ENCODE measurements around the gene DOCK4.

Gene DOCK4

GRCh38 chr7:112079673-112080072 is 126.5 kb downstream of the DOCK4 start:
- Histone ChIP-seq H3K9ac (ENCODE audit: low read length) (no peak overlapping the region), H3K4me1 (ENCODE audit: control insufficient read depth, insufficient read depth, low read length) (peaks cover 35% of the 10 kb centered on the region), H3K27me3 (replicated peaks; ENCODE audit: control insufficient read depth, insufficient read depth, low read length) (no peaks in the 10 kb centered on the region), H3K36me3 (ENCODE audit: control insufficient read depth, insufficient read depth, low read length, severe bottlenecking) (no peaks in the 10 kb centered on the region), H3K9me3 (ENCODE audit: control insufficient read depth, low read length) (no peaks in the 10 kb centered on the region), H3K4me3 (ENCODE audit: low read length) (no peak overlapping the region)
- peak; percentile 34 for DNase-seq (ENCODE audit: low read depth)

- DNase-seq (ENCODE audit: low read depth) = no peak
- no peaks in the 10 kb centered on the region for H3K9me3 ChIP-seq (ENCODE audit: control insufficient read depth, low read length)
- H3K4me3 ChIP-seq (ENCODE audit: low read length) = no peak overlapping the region
- H3K4me1 ChIP-seq (ENCODE audit: control insufficient read depth, insufficient read depth, low read length) = peaks cover 31% of the 10 kb centered on the region
- H3K27me3 ChIP-seq (replicated peaks; ENCODE audit: control insufficient read depth, insufficient read depth, low read length) = no peaks in the 10 kb centered on the region
- H3K36me3 ChIP-seq (ENCODE audit: control insufficient read depth, insufficient read depth, low read length, severe bottlenecking) = no peaks in the 10 kb centered on the region
- H3K9ac ChIP-seq (ENCODE audit: low read length) = no peak overlapping the region
Observed at GRCh38 chr7:112079122-112079521, 127.1 kb downstream of the DOCK4 start.

GRCh38 chr7:112076324-112076723 is 129.9 kb downstream of the DOCK4 start:
- H3K9me3 ChIP-seq (ENCODE audit: control insufficient read depth, low read length) = no peaks in the 10 kb centered on the region
- H3K4me3 ChIP-seq (ENCODE audit: low read length) = no peak overlapping the region
- no peaks in the 10 kb centered on the region for H3K27me3 ChIP-seq (replicated peaks; ENCODE audit: control insufficient read depth, insufficient read depth, low read length)
- H3K36me3 ChIP-seq (ENCODE audit: control insufficient read depth, insufficient read depth, low read length, severe bottlenecking) = no peaks in the 10 kb centered on the region
- peak; percentile 83 for DNase-seq (ENCODE audit: low read depth)
- no peak overlapping the region for H3K9ac ChIP-seq (ENCODE audit: low read length)
- peaks cover 25% of the 10 kb centered on the region for H3K4me1 ChIP-seq (ENCODE audit: control insufficient read depth, insufficient read depth, low read length)

GRCh38 chr7:112074464-112074863 is 131.7 kb downstream of the DOCK4 start:
- no peak overlapping the region for H3K9ac ChIP-seq (ENCODE audit: low read length)
- H3K27me3 ChIP-seq (replicated peaks; ENCODE audit: control insufficient read depth, insufficient read depth, low read length) = no peaks in the 10 kb centered on the region
- no peak overlapping the region for H3K4me3 ChIP-seq (ENCODE audit: low read length)
- no peaks in the 10 kb centered on the region for H3K9me3 ChIP-seq (ENCODE audit: control insufficient read depth, low read length)
- H3K4me1 ChIP-seq (ENCODE audit: control insufficient read depth, insufficient read depth, low read length) = peaks cover 12% of the 10 kb centered on the region
- no peaks in the 10 kb centered on the region for H3K36me3 ChIP-seq (ENCODE audit: control insufficient read depth, insufficient read depth, low read length, severe bottlenecking)
- DNase-seq (ENCODE audit: low read depth) = no peak

DNA sequence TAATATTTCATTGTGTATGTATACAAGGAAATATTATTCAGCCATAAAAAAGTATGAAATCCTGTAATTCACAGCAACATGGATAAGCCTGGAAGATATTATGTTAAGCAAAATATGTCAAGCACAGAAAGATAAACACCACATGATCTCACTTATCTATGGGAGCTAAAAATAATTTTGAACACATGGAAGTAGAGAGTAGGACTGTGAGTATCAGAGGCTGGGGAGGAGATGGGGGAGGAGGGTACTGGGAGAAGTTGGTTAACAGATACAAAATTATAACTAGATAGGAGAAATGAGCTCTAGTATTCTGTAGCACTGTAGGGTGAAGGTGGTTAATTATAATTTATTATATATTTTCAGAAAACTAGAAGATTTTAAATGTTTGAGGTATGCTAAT is 132.7 kb downstream of the DOCK4 start:
- H3K9me3 ChIP-seq (ENCODE audit: control insufficient read depth, low read length) = no peaks in the 10 kb centered on the region
- no peaks in the 10 kb centered on the region for H3K27me3 ChIP-seq (replicated peaks; ENCODE audit: control insufficient read depth, insufficient read depth, low read length)
- H3K9ac ChIP-seq (ENCODE audit: low read length) = no peak overlapping the region

GRCh38 chr7:112072541-112073245 is 133.5 kb downstream of the DOCK4 start:
- Histone ChIP-seq H3K9me3 (ENCODE audit: control insufficient read depth, low read length) (no peaks in the 10 kb centered on the region), H3K36me3 (ENCODE audit: control insufficient read depth, insufficient read depth, low read length, severe bottlenecking) (no peaks in the 10 kb centered on the region), H3K4me1 (ENCODE audit: control insufficient read depth, insufficient read depth, low read length) (peaks cover 10% of the 10 kb centered on the region), H3K27me3 (replicated peaks; ENCODE audit: control insufficient read depth, insufficient read depth, low read length) (no peaks in the 10 kb centered on the region), H3K4me3 (ENCODE audit: low read length) (no peak overlapping the region), H3K9ac (ENCODE audit: low read length) (no peak overlapping the region)
- DNase-seq (ENCODE audit: low read depth) = no peak

More for the DNA sequence above, 132.7 kb downstream of the DOCK4 start:
- H3K4me3 ChIP-seq (ENCODE audit: low read length) = no peak overlapping the region
- H3K4me1 ChIP-seq (ENCODE audit: control insufficient read depth, insufficient read depth, low read length) = peaks cover 10% of the 10 kb centered on the region
- no peak for DNase-seq (ENCODE audit: low read depth)
- H3K36me3 ChIP-seq (ENCODE audit: control insufficient read depth, insufficient read depth, low read length, severe bottlenecking) = no peaks in the 10 kb centered on the region

GRCh38 chr7:112071856-112072255 is 134.3 kb downstream of the DOCK4 start:
- Histone ChIP-seq H3K36me3 (ENCODE audit: control insufficient read depth, insufficient read depth, low read length, severe bottlenecking) (no peaks in the 10 kb centered on the region), H3K4me1 (ENCODE audit: control insufficient read depth, insufficient read depth, low read length) (peaks cover 10% of the 10 kb centered on the region), H3K27me3 (replicated peaks; ENCODE audit: control insufficient read depth, insufficient read depth, low read length) (no peaks in the 10 kb centered on the region), H3K4me3 (ENCODE audit: low read length) (no peak overlapping the region), H3K9ac (ENCODE audit: low read length) (no peak overlapping the region), H3K9me3 (ENCODE audit: control insufficient read depth, low read length) (no peaks in the 10 kb centered on the region)
- DNase-seq (ENCODE audit: low read depth) = no peak

GRCh38 chr7:112070674-112071256 is 135.4 kb downstream of the DOCK4 start:
- H3K36me3 ChIP-seq (ENCODE audit: control insufficient read depth, insufficient read depth, low read length, severe bottlenecking) = no peaks in the 10 kb centered on the region
- no peak for DNase-seq (ENCODE audit: low read depth)
- no peak overlapping the region for H3K9ac ChIP-seq (ENCODE audit: low read length)
- H3K4me3 ChIP-seq (ENCODE audit: low read length) = no peak overlapping the region
- H3K4me1 ChIP-seq (ENCODE audit: control insufficient read depth, insufficient read depth, low read length) = peaks cover under 1% of the 10 kb centered on the region
- no peaks in the 10 kb centered on the region for H3K27me3 ChIP-seq (replicated peaks; ENCODE audit: control insufficient read depth, insufficient read depth, low read length)
- no peaks in the 10 kb centered on the region for H3K9me3 ChIP-seq (ENCODE audit: control insufficient read depth, low read length)

DNA sequence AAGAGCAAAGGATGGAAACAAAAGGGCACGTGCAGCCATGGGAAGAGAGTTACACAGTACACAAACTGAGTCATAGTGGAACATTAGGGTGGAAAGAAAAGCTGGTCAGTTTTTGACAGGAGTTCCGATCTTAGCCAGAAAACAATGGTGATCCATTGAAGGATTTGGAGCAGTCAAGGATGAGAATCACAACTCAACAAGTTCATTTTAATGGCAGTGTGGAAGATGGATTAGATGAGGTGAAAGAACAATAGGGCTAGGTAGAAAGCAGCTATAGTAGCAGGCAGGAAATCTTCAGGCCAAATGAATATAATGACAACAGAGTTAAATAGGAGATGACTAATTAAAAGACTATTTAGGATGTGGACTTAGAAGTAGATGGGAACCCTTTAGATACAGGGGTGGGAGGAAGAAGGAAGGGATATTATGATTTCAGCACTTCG is 136.3 kb downstream of the DOCK4 start:
- H3K4me3 ChIP-seq (ENCODE audit: low read length) = no peak overlapping the region

DNA sequence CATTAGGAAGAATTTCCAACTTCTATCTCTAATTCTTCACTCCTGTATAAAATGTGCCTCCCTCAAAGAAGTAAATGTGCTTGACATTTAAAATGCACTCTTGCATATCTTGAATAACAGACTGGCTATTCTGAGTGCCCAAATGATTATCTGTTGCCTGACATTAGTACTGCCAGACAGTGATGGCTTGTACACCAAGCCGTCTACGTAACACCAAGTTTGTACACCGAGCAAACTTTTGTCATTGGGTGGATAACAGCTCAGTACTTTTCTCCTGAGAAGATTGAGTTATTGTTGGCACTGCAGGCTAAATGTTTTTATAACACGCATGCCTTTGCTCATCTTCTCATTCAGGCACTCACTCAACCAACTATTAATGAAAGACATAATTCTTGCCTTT is 137.2 kb downstream of the DOCK4 start:
- no peaks in the 10 kb centered on the region for H3K9me3 ChIP-seq (ENCODE audit: control insufficient read depth, low read length)
- no peak overlapping the region for H3K4me3 ChIP-seq (ENCODE audit: low read length)
- no peaks in the 10 kb centered on the region for H3K27me3 ChIP-seq (replicated peaks; ENCODE audit: control insufficient read depth, insufficient read depth, low read length)
- H3K9ac ChIP-seq (ENCODE audit: low read length) = no peak overlapping the region
- H3K36me3 ChIP-seq (ENCODE audit: control insufficient read depth, insufficient read depth, low read length, severe bottlenecking) = no peaks in the 10 kb centered on the region
- DNase-seq (ENCODE audit: low read depth) = no peak
- H3K4me1 ChIP-seq (ENCODE audit: control insufficient read depth, insufficient read depth, low read length) = no peaks in the 10 kb centered on the region

More for the DNA sequence above, 136.3 kb downstream of the DOCK4 start:
- Histone ChIP-seq H3K27me3 (replicated peaks; ENCODE audit: control insufficient read depth, insufficient read depth, low read length) (no peaks in the 10 kb centered on the region), H3K4me1 (ENCODE audit: control insufficient read depth, insufficient read depth, low read length) (no peaks in the 10 kb centered on the region), H3K36me3 (ENCODE audit: control insufficient read depth, insufficient read depth, low read length, severe bottlenecking) (no peaks in the 10 kb centered on the region), H3K9ac (ENCODE audit: low read length) (no peak overlapping the region), H3K9me3 (ENCODE audit: control insufficient read depth, low read length) (no peaks in the 10 kb centered on the region)
- DNase-seq (ENCODE audit: low read depth) = no peak

DNA sequence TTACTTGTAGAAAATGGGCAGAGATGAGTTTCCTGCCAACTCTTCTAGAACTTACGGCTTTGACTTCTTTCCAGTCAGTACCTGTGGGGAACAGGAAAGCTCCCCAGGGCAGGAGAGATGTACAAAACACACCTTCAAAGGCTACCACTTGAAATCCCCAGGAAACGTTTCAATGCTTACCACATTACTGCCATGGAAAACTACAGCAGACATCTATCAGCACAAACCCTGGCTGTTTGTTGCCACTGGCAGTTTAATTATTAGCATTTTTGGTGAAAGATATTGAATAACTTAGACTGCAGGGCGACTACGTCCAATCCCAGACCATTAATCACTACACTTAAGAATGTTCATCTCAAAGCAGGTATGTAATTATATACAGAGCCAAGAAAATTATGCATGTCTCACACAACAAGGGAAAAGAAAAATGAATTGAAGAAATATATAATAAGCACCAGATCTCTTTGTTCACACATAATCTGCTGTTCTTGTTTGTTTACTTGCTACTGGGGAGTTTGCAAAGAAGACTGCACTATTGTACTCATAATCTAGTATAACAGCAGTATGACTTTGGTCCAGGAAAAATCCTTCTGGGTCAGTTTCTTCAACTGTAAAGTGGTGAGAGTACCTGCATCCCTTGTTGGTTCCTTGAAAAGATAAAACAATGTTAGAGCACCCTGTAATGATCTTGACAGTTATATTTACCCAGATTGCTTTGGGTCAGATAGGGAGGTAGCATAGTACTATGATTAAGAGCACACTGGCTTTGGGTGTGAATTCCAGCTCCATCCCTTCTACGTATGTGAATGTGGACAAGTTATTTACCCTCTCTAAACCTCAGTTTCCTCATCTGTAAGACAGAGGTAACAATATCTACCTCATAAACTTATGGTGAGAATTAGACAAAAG is 138.3 kb downstream of the DOCK4 start:
- no peaks in the 10 kb centered on the region for H3K4me1 ChIP-seq (ENCODE audit: control insufficient read depth, insufficient read depth, low read length)
- no peak overlapping the region for H3K4me3 ChIP-seq (ENCODE audit: low read length)
- no peaks in the 10 kb centered on the region for H3K9me3 ChIP-seq (ENCODE audit: control insufficient read depth, low read length)
- H3K36me3 ChIP-seq (ENCODE audit: control insufficient read depth, insufficient read depth, low read length, severe bottlenecking) = no peaks in the 10 kb centered on the region
- no peak overlapping the region for H3K9ac ChIP-seq (ENCODE audit: low read length)
- H3K27me3 ChIP-seq (replicated peaks; ENCODE audit: control insufficient read depth, insufficient read depth, low read length) = no peaks in the 10 kb centered on the region
- no peak for DNase-seq (ENCODE audit: low read depth)
